Kidney (tissue), 14 donors: Measurements from ENCODE around the gene PDE8A. TPM values are rescaled to one million over a fixed set of nuclear protein-coding genes. Genes with fewer than 3 reads are reported as not detected.

ENCODE experiments used
- DNase-seq, 5 donors: peaks; one replicate each; pipeline ENCODE4 v3.0.0-alpha.2; 2013 to 2020
- FAIRE-seq: peaks from 2 replicates; lab custom pipeline; 2012; peaks lifted over from hg19 to GRCh38; lab: Jason Lieb, UNC
- H3K27ac ChIP-seq, 2 donors: one replicate each; pipeline ENCODE4 v1.7.0; 2013; ENCODE audit warnings: low read depth in 2 of 2, low read length in 2 of 2, inconsistent platforms in 1 of 2
- H3K27me3 ChIP-seq: one replicate; pipeline ENCODE4 v1.7.1; 2013; ENCODE audit warnings: low read length, inconsistent platforms; ENCODE audit not compliant: control insufficient read depth, insufficient read depth
- H3K36me3 ChIP-seq, 3 donors: one replicate each; pipeline versions ENCODE4 v1.7.0 to v1.7.1; 2013; ENCODE audit warnings: low read length in 3 of 3, control low read depth in 1 of 3, inconsistent platforms in 1 of 3; ENCODE audit not compliant: insufficient read depth in 3 of 3, control insufficient read depth in 2 of 3
- H3K4me1 ChIP-seq, 3 donors: one replicate each; pipeline versions ENCODE4 v1.7.0 to v1.7.1; 2013; ENCODE audit warnings: low read length in 3 of 3, inconsistent platforms in 1 of 3, low read depth in 1 of 3; ENCODE audit not compliant: control insufficient read depth in 2 of 3, insufficient read depth in 2 of 3
- H3K4me3 ChIP-seq, 3 donors: one replicate each; pipeline versions ENCODE4 v1.7.0 to v1.8.1; 2013; ENCODE audit warnings: low read length in 3 of 3, control low read depth in 1 of 3, inconsistent platforms in 1 of 3
- H3K9ac ChIP-seq, 3 donors: one replicate each; pipeline versions ENCODE4 v1.7.0 to v1.7.1; 2013; ENCODE audit warnings: low read length in 3 of 3, control low read depth in 1 of 3, inconsistent platforms in 1 of 3
- H3K9me3 ChIP-seq, 3 donors: one replicate each; pipeline versions ENCODE4 v1.7.0 to v1.7.1; 2013; ENCODE audit warnings: low read length in 3 of 3, control low read depth in 1 of 3, inconsistent platforms in 1 of 3; ENCODE audit not compliant: control insufficient read depth in 2 of 3, insufficient read depth in 1 of 3
- intact Hi-C: fragments of 100-400 bp; cut with DNase I; formaldehyde crosslinking; loops from one replicate; pipeline ENCODE4 v1.11.1; 2022
- polyA plus RNA-seq: library from polyadenylated mRNA; stranded (reverse); fragments of 350-450 nt; fragmentation: Illumina TruSeq; extraction: RNeasy Lipid Tissue Mini Kit (QIAGEN cat#74804); gene quantifications from one replicate; pipeline ENCODE4 v1.2.3, GENCODE V29; 2014; ENCODE audit warnings: low read depth, low replicate concordance; ENCODE audit not compliant: insufficient read depth
- total RNA-seq: library from RNA; stranded (reverse); fragmentation: NEBNext Ultra II Directional; extraction: Animal tissue kit (Norgen Biotek cat#: 25700); gene quantifications from one replicate; pipeline ENCODE4 v1.2.1, GENCODE V29; 2021
- TF ChIP-seq, protein P1 (sequence below): IDR thresholded peaks from 3 replicates; pipeline ENCODE4 v1.5.1; 2012; ENCODE audit warnings: mild to moderate bottlenecking, moderate library complexity, borderline replicate concordance; ENCODE audit not compliant: insufficient read depth; ENCODE audit errors: extremely low read depth
- donor health status: control.
- donor health status: control.
- donor health status: control.
- donor health status: control.
- donor health status: control.
- donor health status: DM: yes; HTN: yes; CAD: no.
- donor health status: Normal renal cell carcinoma (clear cell type).

The PDE8A gene
- total and polyA plus RNA-seq, 2 donors from 2014 or later, result 20.3 to 37.5 TPM

DNA sequence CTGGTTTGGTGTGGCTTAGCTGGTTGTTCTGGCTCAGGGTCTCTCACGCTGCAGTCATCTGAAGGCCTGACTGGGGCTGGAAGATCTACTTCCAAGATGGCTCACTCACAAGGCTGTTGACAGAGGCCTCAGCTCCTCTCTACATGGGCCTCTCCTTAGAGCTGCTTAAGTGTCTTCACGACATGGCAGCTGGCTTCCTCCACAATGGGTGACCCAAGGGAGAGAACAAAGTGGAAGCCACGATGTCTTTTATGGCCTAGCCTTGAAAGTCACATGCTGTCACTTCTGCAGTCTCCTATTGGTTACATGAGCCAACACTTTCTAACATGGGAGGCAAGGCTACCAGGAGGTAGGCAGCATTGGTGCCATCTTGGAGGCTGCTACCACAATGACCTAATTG is 13.4 kb upstream of the PDE8A start:
- intact Hi-C loops, result no loop called here
- no peak for FAIRE-seq

DNA sequence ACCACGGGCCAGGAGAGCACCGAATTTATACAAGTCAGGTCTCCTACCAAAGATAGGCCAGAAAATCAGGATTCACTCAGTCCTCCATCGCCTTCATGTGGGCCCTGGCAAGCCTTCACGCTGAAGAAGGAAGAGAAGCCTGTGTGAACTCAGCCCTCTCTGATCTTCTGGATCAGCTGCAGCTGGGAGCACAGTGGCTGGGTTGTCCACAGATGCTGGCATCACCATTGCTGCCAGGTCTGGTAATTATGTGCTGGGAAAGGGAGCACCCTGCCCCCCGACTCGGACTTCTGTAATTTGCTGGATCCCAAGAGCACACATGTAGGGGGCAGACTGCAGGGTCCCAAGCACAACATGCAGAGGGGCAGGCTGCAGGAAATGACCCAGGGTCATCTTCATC is 12.4 kb upstream of the PDE8A start:
- TF ChIP-seq, protein P1, sequence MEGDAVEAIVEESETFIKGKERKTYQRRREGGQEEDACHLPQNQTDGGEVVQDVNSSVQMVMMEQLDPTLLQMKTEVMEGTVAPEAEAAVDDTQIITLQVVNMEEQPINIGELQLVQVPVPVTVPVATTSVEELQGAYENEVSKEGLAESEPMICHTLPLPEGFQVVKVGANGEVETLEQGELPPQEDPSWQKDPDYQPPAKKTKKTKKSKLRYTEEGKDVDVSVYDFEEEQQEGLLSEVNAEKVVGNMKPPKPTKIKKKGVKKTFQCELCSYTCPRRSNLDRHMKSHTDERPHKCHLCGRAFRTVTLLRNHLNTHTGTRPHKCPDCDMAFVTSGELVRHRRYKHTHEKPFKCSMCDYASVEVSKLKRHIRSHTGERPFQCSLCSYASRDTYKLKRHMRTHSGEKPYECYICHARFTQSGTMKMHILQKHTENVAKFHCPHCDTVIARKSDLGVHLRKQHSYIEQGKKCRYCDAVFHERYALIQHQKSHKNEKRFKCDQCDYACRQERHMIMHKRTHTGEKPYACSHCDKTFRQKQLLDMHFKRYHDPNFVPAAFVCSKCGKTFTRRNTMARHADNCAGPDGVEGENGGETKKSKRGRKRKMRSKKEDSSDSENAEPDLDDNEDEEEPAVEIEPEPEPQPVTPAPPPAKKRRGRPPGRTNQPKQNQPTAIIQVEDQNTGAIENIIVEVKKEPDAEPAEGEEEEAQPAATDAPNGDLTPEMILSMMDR, result no peak
- Histone ChIP-seq H3K4me3 (no peak overlapping the region), H3K27me3 (no peaks in the 10 kb centered on the region), H3K9ac (no peak overlapping the region), H3K4me1 (peaks cover 0 to 2% (median 0%) of the 10 kb centered on the region in 3 donors), H3K9me3 (no peaks in the 10 kb centered on the region), H3K27ac (no peak overlapping the region), H3K36me3 (peaks cover 0 to 2% (median 0%) of the 10 kb centered on the region in 3 donors)
- FAIRE-seq (no peak), DNase-seq (no peak)
- intact Hi-C loops, result no loop called here

More for the DNA sequence above, 13.4 kb upstream of the PDE8A start:
- TF ChIP-seq, protein P1, result no peak
- Histone ChIP-seq H3K9me3 (no peaks in the 10 kb centered on the region), H3K4me3 (no peak overlapping the region), H3K4me1 (peaks cover 0 to 2% (median 0%) of the 10 kb centered on the region in 3 donors), H3K27me3 (no peaks in the 10 kb centered on the region), H3K27ac (no peak overlapping the region), H3K9ac (no peak overlapping the region), H3K36me3 (peaks cover 0 to 2% (median 0%) of the 10 kb centered on the region in 3 donors)
- DNase-seq, result peak in 1 of 5 donors; percentile 6

DNA sequence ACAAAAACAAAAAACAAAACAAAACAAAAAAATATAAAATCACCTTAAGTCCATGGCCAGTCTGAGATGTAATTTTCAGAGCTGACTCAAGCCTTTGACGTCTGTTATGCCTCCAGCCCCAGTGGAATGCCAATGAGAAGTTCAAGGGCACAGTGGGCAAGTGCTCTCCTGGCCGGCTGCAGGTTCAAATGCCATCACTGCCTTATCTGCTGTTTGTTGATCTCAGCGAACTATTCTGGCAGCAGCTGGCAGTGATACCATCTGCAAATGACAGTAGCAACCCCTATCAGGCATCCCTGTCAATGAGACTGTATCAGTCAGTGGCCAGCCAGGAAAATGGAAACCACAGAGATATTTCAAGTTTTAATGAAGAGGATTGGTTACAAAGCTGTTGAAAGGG is 10.8 kb upstream of the PDE8A start:
- Histone ChIP-seq H3K36me3 (peaks cover 0 to 2% (median 0%) of the 10 kb centered on the region in 3 donors), H3K27me3 (no peaks in the 10 kb centered on the region), H3K9ac (no peak overlapping the region), H3K4me1 (peaks cover 0 to 2% (median 0%) of the 10 kb centered on the region in 3 donors), H3K4me3 (no peak overlapping the region), H3K27ac (no peak overlapping the region), H3K9me3 (no peaks in the 10 kb centered on the region)
- intact Hi-C loops, result no loop called here
- TF ChIP-seq, protein P1, result no peak
- DNase-seq (no peak), FAIRE-seq (no peak)
